ENCODE results near the gene ITGB1. TPM values are rescaled to one million over a fixed set of nuclear protein-coding genes. Genes with fewer than 3 reads are reported as not detected.

ITGB1 gene
- 670 and 1,147 TPM in 2 replicates for total RNA-seq

GRCh38 chr10:32958085-32959005 lies at the start of gene ITGB1:
Gene ITGB1 (minus strand): TSS chr10:32958230. CDS start chr10:32935558, 22,672 bp downstream.

All from mesangial cell (primary cell).